Measurements from ENCODE around the gene ARID1B.

ARID1B gene

GRCh38 chr6:156760377-156760776 lies 16.8 kb upstream of the ARID1B start:
- TF ChIP-seq EZH2 (IDR thresholded peaks at IDR 0.05; ENCODE audit: borderline replicate concordance, low read depth, low read length, severe bottlenecking), result no peak
- TF ChIP-seq CTCF (IDR thresholded peaks at IDR 0.05; ENCODE audit: borderline replicate concordance, extremely low read depth, low read length, poor library complexity, severe bottlenecking), result no peak
- ATAC-seq (ENCODE audit: insufficient read depth, low read depth), result peak; percentile 53; the same call in 1 of the 3 replicates
- Histone ChIP-seq H3K9me3 (ENCODE audit: insufficient read depth, low read length, severe bottlenecking) (no peaks in the 10 kb centered on the region), H2AFZ (ENCODE audit: low read depth, low read length) (no peak overlapping the region), H3K4me2 (ENCODE audit: insufficient read depth, low read length) (no peak overlapping the region), H3K9ac (ENCODE audit: low read depth, low read length) (no peak overlapping the region), H3K79me2 (ENCODE audit: insufficient read depth, low read length) (no peaks in the 10 kb centered on the region), H4K20me1 (ENCODE audit: insufficient read depth, low read length) (no peaks in the 10 kb centered on the region), H3K4me1 (ENCODE audit: insufficient read depth, low read length) (no peaks in the 10 kb centered on the region), H3K27me3 (ENCODE audit: insufficient read depth, low read length, poor library complexity) (peaks cover 3% of the 10 kb centered on the region), H3K36me3 (ENCODE audit: insufficient read depth, low read length) (no peaks in the 10 kb centered on the region), H3K27ac (ENCODE audit: low read length) (no peak overlapping the region), H3K4me3 (ENCODE audit: low read depth in 1 of 2, low read length in 2 of 2) (no peak overlapping the region)
- peak; percentile 16 for DNase-seq

GRCh38 chr6:156762547-156762946 lies 14.6 kb upstream of the ARID1B start:
- Histone ChIP-seq H3K9ac (ENCODE audit: low read depth, low read length) (no peak overlapping the region), H3K4me1 (ENCODE audit: insufficient read depth, low read length) (no peaks in the 10 kb centered on the region), H3K9me3 (ENCODE audit: insufficient read depth, low read length, severe bottlenecking) (no peaks in the 10 kb centered on the region), H4K20me1 (ENCODE audit: insufficient read depth, low read length) (no peaks in the 10 kb centered on the region), H3K36me3 (ENCODE audit: insufficient read depth, low read length) (no peaks in the 10 kb centered on the region), H3K27ac (ENCODE audit: low read length) (no peak overlapping the region), H3K27me3 (ENCODE audit: insufficient read depth, low read length, poor library complexity) (no peaks in the 10 kb centered on the region), H3K4me3 (ENCODE audit: low read depth in 1 of 2, low read length in 2 of 2) (no peak overlapping the region), H3K79me2 (ENCODE audit: insufficient read depth, low read length) (no peaks in the 10 kb centered on the region), H2AFZ (ENCODE audit: low read depth, low read length) (no peak overlapping the region), H3K4me2 (ENCODE audit: insufficient read depth, low read length) (no peak overlapping the region)
- no peak for ATAC-seq (ENCODE audit: insufficient read depth, low read depth)
- TF ChIP-seq CTCF (IDR thresholded peaks at IDR 0.05; ENCODE audit: borderline replicate concordance, extremely low read depth, low read length, poor library complexity, severe bottlenecking), result no peak
- TF ChIP-seq EZH2 (IDR thresholded peaks at IDR 0.05; ENCODE audit: borderline replicate concordance, low read depth, low read length, severe bottlenecking), result no peak
- DNase-seq, result no peak

- no peak overlapping the region for H3K4me2 ChIP-seq (ENCODE audit: insufficient read depth, low read length)
These were observed 12.1 kb upstream of the ARID1B start for GRCh38 chr6:156765117-156765516.

More at GRCh38 chr6:156765117-156765516, 12.1 kb upstream of the ARID1B start:
- TF ChIP-seq CTCF (IDR thresholded peaks at IDR 0.05; ENCODE audit: borderline replicate concordance, extremely low read depth, low read length, poor library complexity, severe bottlenecking), result no peak
- no peak for TF ChIP-seq EZH2 (IDR thresholded peaks at IDR 0.05; ENCODE audit: borderline replicate concordance, low read depth, low read length, severe bottlenecking)
- Histone ChIP-seq H3K4me1 (ENCODE audit: insufficient read depth, low read length) (no peaks in the 10 kb centered on the region), H3K27me3 (ENCODE audit: insufficient read depth, low read length, poor library complexity) (no peaks in the 10 kb centered on the region), H3K4me3 (ENCODE audit: low read depth in 1 of 2, low read length in 2 of 2) (no peak overlapping the region), H2AFZ (ENCODE audit: low read depth, low read length) (no peak overlapping the region), H4K20me1 (ENCODE audit: insufficient read depth, low read length) (no peaks in the 10 kb centered on the region), H3K36me3 (ENCODE audit: insufficient read depth, low read length) (no peaks in the 10 kb centered on the region), H3K79me2 (ENCODE audit: insufficient read depth, low read length) (no peaks in the 10 kb centered on the region), H3K27ac (ENCODE audit: low read length) (no peak overlapping the region), H3K9me3 (ENCODE audit: insufficient read depth, low read length, severe bottlenecking) (no peaks in the 10 kb centered on the region), H3K9ac (ENCODE audit: low read depth, low read length) (no peak overlapping the region)
- ATAC-seq (ENCODE audit: insufficient read depth, low read depth) (no peak), DNase-seq (no peak)

Measured in DND-41 (cell line).